ENCODE data around the gene SLC15A3.
"Not testable (repeated sequence)": the region's sequence is repeated elsewhere in the genome, so short reads cannot be mapped to it uniquely, and the experiment has no call there.

The SLC15A3 gene

GRCh38 chr11:60974316-60974715, 22.3 kb upstream of the SLC15A3 start:
- DNase-seq: not testable (repeated sequence)

GRCh38 chr11:60973699-60974098, 21.7 kb upstream of the SLC15A3 start:
- DNase-seq: no peak

DNA sequence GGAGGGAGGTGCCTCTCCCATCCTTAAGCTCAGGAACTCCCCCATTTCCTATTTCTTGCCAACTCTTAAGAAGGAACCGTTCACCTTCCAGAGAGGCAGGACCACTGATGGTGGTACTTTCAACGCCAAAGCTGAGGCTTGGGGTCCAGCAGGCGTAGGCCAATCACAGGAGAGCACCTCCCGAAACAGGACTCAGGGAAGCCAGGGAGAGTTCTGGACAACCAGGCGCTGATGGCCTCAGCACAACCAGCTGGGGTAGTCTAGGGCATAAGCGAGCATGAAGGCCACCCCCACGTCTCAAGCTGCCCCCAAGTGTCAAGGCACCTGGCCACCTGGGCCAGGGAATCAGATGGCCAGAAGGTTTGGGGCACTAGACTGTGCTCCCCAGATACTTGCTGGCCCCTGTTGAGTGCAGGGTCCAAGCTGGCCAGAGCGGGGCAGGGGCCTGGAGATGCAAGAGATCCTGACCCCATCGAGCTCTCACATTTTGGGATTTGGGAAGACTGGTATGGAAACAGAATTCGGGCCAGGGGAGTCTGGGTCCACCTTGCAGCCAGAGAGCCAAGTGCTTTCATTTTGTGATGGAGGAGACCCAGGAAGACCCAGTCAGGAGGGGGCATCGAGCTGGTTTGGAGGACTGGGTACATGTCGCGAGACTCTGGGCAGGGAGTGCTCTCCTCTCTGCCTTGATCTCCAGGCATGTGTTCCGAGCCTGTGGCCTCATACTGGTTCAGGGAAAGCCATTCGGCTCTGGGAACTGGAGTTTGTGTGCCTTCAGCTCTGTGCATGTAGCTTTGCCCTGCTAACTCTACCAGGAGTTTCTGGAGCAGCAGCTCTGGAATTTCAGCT, 20.4 kb upstream of the SLC15A3 start:
- no peak for DNase-seq

DNA sequence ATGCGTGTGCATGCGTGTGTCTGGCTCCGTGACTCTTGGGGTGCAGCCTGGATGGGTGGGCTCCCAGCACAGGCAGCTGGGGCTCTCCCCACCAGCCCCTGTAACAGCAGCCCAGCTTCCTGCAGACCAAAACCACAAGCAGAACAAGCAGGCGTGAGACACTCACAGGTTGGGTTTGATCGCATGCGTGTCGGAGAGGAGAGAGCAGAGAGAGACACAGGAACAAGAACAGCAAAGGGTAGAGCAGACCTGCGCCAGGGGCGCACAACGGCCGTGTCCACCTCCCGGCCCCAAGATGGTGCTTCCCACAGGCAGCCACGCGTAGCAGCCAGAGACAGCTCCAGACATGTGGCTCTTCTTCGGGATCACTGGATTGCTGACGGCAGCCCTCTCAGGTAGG, 19.5 kb upstream of the SLC15A3 start, which contains the start of gene CD6:
Gene CD6 (plus strand): TSS at position 161 of the 400 bp plus-strand sequence. CDS start 186 bp downstream, at position 347.
- peak; percentile 50 for DNase-seq

- DNase-seq: no peak
Measured at GRCh38 chr11:60970890-60971289, 18.9 kb upstream of the SLC15A3 start.

GRCh38 chr11:60970369-60970774, 18.4 kb upstream of the SLC15A3 start:
- peak; percentile 75 for DNase-seq

GRCh38 chr11:60968223-60968622, 16.2 kb upstream of the SLC15A3 start:
- DNase-seq: no peak

GRCh38 chr11:60966890-60967289, 14.9 kb upstream of the SLC15A3 start:
- DNase-seq: no peak

DNA sequence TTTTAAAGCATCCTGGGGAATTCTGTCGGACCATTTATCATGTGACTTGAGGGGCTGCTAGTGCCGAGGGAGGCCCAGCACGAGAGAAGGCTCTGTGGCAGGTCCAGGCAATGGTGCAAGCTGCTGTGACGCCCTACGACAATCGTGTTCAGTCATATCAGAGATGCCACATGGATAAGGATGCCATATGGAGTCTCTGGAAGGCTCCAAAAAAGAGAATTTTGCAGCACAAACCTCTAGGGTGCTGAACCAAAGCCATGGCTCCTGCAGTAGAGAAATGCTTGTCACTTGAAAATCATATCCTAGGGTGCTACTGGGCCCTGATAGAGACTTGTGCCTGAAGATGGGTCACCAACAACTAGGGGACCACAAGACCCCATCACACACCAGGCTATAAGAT, 12.8 kb upstream of the SLC15A3 start:
- DNase-seq: no peak

GRCh38 chr11:60960405-60960804, 8.4 kb upstream of the SLC15A3 start:
- DNase-seq: no peak

DNA sequence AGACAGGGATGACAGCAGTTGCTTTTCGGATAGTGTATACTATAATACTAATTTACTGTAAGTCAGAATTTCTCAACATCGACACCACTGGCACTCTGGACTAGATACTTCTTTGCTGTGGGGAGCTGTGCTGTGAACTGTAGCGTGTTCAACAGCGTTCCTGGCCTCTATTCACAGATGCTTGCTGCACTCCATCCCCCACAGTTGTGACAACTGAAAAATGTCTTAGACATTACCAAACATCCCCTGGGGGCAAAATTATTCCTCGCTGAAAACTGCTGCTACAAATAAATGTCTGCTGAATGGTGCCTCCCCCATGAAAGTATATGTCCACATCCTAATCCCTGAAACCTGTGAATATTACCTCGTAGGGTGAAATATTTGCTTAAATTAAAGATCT, 7.5 kb upstream of the SLC15A3 start:
- DNase-seq: no peak

- DNase-seq: no peak
Measured at GRCh38 chr11:60957188-60957587, 5.2 kb upstream of the SLC15A3 start.

GRCh38 chr11:60955571-60955970, 3.6 kb upstream of the SLC15A3 start:
- no peak for DNase-seq

DNA sequence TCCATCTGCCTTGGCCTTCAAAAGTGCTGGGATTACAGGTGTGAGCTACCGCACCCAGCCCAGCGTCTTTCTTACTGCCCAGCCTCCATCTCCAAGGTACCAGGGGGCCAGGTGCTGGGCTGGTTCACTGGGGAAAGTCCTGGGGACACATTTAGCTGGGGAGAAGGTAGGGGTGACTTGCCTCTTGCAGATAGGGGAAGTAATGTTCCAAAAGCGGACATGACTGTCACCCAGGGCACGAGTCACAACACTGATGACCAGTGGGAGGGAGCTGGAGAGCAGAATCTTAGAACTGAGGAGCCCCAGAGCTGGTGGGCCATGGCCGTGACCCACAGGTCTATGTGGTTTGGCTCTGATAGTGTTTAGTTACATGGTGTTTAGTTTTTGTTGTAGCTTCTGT, 2.4 kb upstream of the SLC15A3 start:
- DNase-seq: no peak

GRCh38 chr11:60953781-60954180, 1.8 kb upstream of the SLC15A3 start:
- no peak for DNase-seq

DNA sequence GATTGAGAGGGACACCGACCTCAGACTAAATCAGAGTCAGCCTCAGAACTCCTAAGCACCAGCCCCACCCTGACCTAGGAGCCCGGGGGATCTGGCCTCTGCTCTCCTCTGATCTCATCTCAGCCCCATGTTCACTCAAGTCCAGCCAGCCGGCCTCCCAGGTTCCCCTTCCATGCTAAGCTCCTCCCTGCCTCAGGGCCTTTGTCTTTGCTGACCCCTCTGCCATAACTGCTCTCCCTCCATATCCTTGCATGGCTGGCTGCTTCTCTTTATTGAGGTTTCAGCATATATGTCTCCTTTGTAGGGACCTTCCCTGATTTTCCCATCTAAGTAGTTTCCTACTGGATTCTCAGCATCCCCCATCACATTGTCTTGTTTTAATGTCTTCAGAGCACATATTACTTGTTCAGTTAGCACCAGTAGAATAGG, 780 bp upstream of the SLC15A3 start:
- no peak for DNase-seq

GRCh38 chr11:60951606-60951903, 421 bp downstream of the SLC15A3 start:
- no peak for DNase-seq

DNA sequence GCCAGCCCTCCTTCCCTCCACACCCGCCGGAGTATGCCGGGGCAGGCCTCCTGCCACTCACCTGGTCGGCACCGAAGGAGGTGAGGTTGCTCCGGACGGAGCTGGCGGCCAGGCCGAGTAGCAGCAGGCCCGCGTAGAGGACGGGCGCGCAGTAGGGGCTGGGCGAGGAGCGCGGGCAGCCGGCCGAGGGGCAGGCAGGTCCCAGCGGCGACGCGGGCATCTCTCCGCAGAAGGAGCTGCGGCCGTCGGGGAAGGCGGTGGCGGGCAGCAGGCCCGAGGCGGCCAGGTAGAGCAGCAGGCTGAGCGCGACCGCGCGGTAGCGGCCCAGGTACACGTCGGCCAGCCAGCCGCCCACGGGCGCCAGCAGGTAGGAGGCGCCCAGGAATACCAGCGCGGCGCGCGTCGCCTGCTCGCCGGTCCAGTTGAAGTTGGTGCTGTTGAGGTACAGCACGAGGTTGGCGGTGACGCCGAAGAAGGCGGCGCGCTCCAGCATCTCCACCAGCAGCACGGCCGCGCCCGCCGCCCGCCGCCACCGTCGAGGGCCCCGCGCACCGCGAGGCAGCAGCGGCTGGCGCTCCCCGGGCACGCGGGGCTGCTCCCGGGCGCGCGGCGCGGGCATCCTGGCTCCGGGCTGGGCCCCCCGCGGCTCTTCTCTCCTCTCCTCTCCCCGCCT, 907 bp downstream of the SLC15A3 start:
- peak; percentile 9 for DNase-seq

- no peak for DNase-seq
Measured at GRCh38 chr11:60950024-60950423, 2.0 kb downstream of the SLC15A3 start.

- no peak for DNase-seq
Measured at GRCh38 chr11:60948250-60948649, 3.7 kb downstream of the SLC15A3 start.

GRCh38 chr11:60947700-60948099, 4.3 kb downstream of the SLC15A3 start:
- DNase-seq: no peak

DNA sequence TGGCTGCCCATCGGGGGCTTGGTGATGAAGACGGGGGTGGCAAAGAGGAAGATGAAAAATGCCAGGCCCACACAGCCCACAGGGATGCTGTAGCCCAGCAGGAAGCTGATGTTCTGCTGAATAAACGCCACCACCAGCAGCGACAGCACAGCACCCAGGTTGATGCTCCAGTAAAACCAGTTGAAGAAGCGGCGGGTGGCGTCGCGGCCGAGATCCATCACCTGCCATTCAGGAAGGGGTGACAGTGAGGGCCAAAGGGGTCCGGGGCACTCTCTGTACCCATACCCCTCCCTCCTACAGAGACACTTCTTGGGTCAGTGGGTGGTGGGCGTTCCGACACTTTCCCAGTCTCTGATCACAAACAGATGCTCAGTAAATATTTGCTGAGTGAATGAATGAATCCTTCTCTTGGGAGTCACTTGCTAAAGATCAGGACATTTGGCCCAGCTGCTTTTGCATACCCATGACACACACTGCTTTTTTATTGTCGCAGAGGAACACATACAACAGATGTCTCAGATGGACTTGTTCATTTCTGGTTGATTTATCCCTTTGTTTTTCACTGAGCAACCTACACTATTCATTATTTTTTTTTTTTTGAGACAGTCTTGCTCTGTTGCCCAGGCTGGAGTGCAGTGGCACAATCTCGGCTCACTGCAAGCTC, 5.2 kb downstream of the SLC15A3 start:
- DNase-seq: no peak

GRCh38 chr11:60945295-60945667, 6.7 kb downstream of the SLC15A3 start:
- DNase-seq: no peak

Data from effector CD8-positive, alpha-beta T cell (primary cell).